Measurements from ENCODE around the gene PRKAR2B.

GRCh38 chr7:107046491-107047259 lies 2.2 kb downstream of the PRKAR2B start:
- TF ChIP-seq TAF1 (conservative IDR thresholded peaks at IDR 0.05): no peak
- no peak for TF ChIP-seq RAD21 (IDR thresholded peaks at IDR 0.05)
- no peak for TF ChIP-seq CTCF (IDR thresholded peaks at IDR 0.05; ENCODE audit: low read depth, low read length, missing input control)
